Activated CD4-positive, alpha-beta T cell treated with anti-CD3 and anti-CD28 coated beads, Interleukin-2, amount 50 U/mL, for 48 hours (primary cell): Measurements from ENCODE around the gene RNF150.
"Not testable (repeated sequence)": the region's sequence is repeated elsewhere in the genome, so short reads cannot be mapped to it uniquely, and the experiment has no call there.

ENCODE experiments used
- DNase-seq, 2 experiments: peaks; one replicate each; pipeline ENCODE4 v3.0.0-alpha.2; 2020

RNF150 gene

GRCh38 chr4:140857111-140857510 is 276.2 kb downstream of the RNF150 start:
- DNase-seq = no peak

GRCh38 chr4:140856621-140857062 is 276.6 kb downstream of the RNF150 start:
- no peak for DNase-seq

DNA sequence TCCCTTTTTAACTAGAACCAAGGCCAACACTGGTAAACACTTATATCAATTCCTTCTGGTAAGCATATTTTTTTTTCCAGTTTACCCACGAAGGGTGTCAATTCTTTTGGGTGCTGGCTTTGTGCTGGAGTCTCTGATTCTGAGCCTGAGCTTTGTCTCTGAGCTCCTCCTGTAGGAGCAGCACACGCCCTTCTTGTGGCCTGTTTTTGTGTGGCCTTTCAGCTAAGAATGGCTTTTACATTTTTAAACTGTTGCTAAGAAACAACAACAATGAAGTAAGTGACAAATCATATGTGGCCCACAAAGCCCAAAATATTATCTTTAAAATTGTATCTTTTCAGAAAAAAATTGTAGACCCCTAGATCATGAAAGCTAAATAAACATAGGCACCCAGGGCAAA is 279.1 kb downstream of the RNF150 start:
- DNase-seq = no peak

DNA sequence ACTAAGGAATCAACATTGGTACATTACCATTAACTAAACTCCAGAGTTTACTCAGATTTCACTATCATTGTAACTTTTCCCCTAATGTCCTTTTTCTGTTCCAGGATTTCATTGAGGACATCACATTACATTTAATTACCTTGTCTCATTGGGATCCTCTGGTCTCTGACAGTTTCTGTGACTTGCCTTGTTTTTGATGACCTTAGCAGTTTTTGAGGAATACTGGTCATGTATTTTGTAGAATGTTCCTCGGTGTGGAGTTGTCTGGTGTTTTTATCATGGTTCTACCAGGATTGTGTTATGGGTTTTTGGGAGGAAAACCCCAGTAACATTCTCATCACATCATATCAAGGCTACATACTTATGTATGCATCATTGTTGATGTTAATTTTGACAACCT is 281.5 kb downstream of the RNF150 start:
- DNase-seq = no peak

GRCh38 chr4:140851032-140851636 is 282.1 kb downstream of the RNF150 start:
- DNase-seq = peak in 1 of 2 experiments; percentile 6

DNA sequence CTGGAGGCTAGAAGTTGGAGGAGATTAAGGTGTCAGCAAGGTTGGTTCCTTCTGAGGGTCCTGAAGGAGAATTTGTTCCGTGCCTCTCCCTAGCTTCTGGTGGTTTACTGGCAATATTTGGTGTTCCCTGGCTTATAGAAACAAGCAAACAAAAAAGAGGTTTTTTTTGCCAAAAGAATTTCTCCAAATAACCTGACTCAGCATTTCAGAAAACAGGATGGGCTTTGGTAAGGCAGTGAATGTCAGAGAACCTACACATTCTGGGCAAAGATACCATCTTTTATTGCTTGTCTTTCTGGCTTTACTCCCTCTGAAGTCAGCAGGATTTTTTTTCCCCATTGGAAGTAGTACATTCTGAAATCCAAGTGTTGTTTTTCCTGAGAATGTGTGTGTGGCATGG is 283.7 kb downstream of the RNF150 start:
- no peak for DNase-seq

DNA sequence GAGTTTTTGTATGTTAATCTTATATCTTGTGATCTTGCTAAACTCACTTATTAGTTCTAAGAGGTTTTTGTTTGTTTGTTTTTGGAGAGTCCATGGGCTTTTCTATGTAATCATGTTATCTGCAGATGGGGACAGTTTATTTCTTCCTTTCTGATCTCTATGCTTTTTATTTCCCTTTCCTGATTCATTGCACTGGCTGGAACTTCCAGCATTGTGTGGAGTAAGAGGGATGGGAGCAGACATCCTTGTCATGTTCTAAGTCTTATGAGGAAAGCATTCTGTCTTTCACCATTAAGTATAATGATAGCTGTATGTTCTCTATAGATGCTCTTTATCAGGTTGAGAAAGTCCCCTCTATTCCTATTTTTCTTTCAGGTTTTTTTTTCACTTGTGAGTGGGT is 286.5 kb downstream of the RNF150 start:
- DNase-seq = no peak

DNA sequence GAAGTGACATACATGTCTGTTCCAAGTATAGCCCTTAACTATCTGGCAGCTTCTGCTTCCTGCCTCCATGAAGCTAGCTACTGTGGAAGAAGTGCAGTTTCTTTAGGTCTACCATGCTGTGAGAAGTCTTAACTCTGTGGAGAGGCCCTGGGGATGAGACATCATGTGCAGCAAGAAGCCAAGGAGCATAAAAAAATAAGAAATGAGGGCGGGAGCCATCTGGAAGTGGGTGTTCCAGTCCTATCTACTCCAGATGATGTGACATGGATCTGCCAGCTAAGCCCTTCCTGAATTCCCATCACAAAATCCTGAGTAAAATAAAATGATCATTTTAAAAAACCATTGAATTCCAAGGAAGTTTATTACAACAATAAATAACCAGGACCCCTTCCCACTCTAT is 289.2 kb downstream of the RNF150 start:
- DNase-seq = no peak

GRCh38 chr4:140841186-140841585 is 292.1 kb downstream of the RNF150 start:
- DNase-seq = no peak

- DNase-seq = no peak
These were observed 293.1 kb downstream of the RNF150 start for GRCh38 chr4:140839888-140840790.

DNA sequence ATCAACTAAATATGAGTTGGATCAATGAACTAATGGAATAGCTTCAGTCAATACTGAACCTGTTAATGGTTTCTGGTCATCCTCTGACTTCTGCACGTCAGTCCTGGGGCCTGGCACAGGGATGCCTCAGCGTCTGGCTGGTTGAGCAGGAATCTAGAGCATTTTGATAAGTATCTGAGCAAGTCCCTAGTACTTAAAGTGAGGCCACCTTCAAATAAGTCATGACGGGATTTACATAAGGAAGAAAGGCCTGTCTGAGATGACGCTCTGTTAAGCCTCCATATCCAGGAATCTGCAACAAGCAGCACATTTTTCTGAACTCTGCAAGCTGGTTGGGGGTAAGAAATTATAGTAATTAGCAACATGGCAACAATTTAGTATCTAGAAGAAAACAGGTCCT is 293.9 kb downstream of the RNF150 start:
- DNase-seq = no peak

DNA sequence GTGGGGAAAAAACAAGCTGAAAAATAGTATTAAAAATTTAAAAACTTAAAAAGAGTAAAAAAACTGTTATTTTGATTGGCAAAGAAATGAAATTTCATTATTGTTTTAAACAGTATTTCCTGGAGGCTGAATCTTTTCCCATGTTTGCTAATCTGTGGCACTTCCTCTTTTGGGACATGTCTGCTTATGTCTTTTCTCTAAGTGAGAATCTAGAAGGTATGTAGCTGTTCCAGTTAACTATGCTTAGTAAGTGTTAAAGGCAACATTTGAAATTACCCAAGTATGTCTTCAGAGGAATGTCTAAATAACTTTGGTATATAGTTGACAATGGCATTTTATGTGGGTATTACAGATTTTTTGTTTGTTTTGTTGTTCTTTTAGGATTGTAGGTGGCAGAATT is 295.5 kb downstream of the RNF150 start:
- DNase-seq = no peak

- DNase-seq = no peak
These were observed 298.3 kb downstream of the RNF150 start for GRCh38 chr4:140834839-140835495.

DNA sequence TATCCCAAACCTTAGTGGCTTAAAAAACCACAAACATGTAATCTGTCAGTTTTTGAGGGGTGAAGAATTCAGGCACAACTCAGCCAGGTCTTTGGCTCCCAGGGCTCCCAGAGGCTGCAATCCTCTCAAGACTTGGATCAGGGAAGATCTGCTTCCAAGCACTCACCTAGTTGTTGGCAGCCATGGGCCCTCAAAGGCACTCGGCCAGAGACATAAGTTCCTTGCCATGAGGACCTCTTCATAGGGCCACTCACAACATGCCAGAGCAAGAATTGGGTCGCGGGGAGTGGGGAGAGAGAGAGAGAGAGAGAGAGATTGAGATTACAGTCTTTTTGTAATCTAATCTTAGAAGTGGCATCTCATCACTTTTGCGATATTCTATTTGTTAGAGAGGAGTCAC is 300.0 kb downstream of the RNF150 start:
- no peak for DNase-seq

GRCh38 chr4:140829825-140830224 is 303.4 kb downstream of the RNF150 start:
- DNase-seq = no peak

DNA sequence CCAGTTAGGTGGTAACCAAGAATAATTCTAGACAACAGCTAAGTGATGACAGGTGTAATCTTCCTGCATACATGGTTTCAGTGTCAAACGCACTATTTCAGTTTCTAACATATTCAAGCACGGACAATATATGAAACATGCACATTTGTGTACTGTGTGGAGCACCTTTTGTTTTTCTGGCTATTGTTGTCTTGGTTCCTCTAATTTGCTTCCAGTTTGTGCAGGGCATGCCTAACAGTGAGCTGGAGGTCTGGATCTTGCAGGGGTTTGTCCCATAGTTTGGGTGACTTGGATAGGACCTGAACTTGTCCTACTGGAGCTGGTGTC is 306.6 kb downstream of the RNF150 start:
- no peak for DNase-seq

- not testable (repeated sequence) for DNase-seq
These were observed 312.7 kb downstream of the RNF150 start for GRCh38 chr4:140820520-140820919.

- DNase-seq = no peak
These were observed 313.7 kb downstream of the RNF150 start for GRCh38 chr4:140819610-140820009.

- no peak for DNase-seq
These were observed 314.8 kb downstream of the RNF150 start for GRCh38 chr4:140818433-140818832.

GRCh38 chr4:140816806-140817510 is 316.3 kb downstream of the RNF150 start:
- DNase-seq = no peak

- no peak for DNase-seq
These were observed 319.5 kb downstream of the RNF150 start for GRCh38 chr4:140813804-140814203.

DNA sequence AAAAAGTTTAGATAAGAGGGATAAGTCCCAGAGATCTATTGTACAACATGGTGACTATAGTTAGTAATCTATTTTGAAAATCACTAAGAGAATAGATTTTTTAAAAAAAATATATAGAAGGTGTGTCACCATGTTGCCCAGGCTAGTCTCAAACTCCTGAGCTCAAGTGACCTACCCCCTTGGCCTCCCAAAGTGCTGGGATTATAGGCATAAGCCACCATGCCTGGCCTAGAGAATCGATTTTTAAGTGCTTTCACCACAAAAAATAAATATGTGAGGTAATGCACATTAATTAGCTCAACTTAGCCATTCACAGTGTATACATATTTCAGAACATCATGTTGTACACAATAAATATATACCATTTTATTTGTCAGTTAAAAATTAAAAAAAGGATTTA is 320.4 kb downstream of the RNF150 start:
- DNase-seq = no peak

GRCh38 chr4:140811429-140811828 is 321.8 kb downstream of the RNF150 start:
- DNase-seq = no peak
